GM19025 (cell line): ENCODE results near the gene CNTN4.

ENCODE experiments used
- ATAC-seq: cut with Tn5 transposase; IDR thresholded peaks from one replicate; pipeline ENCODE4 v1.9.1; 2021; ENCODE audit warnings: mild to moderate bottlenecking, low read depth, moderate library complexity; ENCODE audit not compliant: unreplicated experiment

Gene CNTN4

DNA sequence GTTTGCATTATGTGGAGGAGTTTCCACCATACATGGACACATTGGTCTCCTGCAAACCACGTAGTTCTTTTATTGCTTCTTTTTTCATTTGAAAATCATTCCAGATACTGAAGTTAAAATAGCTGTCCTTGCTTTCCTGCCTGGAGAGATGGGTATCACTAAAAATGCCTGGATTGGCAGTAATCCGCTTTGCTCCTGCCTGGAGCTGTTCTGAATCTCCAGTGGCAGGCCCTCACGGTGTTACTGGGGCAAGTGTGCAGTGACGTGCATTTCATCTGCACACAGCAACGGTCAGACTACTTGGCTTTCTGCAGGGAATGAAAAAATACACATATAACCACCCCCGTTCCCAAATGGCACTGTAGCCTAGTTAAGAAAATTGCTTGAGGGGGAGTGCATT, 738.6 kb downstream of the CNTN4 start:
- ATAC-seq: no peak

DNA sequence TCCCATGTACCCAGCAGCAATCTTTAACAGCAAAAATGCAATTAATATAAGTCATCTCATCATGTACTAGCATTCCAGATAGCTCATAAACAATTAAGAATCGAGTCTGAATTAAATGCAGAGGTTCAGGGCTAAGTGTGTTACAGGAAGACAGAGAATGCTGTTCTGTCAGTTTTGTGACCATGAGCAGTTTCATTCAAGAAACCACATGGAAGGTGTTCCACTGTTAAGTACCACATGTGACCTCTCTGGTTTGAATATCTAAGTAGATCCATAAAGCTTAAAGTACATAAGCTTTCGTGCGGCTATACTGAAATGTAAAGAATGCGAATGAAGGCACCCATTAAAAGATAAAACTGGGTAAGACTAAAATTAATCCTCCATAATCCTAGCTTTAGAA, 739.2 kb downstream of the CNTN4 start:
- no peak for ATAC-seq

DNA sequence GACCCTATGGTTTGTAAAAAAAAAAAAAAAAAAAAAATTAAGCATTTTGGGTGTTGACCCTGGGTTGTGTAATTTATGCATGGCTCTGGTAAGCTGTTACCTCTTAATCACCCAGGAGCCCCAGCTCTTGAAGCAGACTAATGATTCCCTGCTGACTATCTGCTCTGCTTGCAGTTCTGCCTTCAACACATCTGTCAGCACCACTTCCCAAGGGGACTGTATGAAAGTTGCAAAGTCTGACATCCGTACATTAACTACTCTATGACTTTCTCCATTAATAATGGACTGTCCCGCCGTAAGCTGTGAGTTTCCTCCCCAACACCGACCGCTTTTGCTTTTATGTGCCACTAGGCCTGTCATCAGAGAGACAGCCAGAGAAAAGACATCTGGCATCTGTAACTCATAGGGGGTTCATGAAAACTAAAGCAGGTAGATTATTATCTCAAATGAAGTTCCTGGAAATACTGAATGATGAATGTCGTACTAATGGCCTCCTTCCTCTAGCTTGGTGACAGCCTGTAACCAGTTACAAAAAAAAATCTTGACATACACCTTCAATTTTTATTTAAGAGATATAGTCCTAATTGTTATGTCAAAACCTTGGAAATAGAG, 740.0 kb downstream of the CNTN4 start:
- no peak for ATAC-seq

DNA sequence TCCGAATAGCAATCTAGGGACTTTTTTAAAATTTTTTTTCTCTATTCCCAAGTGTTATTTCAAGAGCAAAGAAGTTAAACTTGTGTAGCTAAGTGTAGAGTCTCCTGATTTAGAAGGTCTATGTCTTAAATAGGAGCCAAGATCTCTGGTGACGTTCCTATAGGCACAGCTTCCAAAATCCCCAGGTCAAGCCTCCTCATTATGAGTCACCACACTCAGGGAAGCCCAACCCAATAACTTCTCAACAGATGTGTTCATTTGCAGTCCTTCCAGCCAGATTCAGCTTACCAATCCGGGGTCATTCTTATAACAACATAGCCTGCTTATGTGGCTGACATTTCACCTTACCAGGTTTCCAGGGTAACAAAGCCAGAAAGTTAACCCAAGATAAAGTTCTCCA, 741.2 kb downstream of the CNTN4 start:
- ATAC-seq: no peak

DNA sequence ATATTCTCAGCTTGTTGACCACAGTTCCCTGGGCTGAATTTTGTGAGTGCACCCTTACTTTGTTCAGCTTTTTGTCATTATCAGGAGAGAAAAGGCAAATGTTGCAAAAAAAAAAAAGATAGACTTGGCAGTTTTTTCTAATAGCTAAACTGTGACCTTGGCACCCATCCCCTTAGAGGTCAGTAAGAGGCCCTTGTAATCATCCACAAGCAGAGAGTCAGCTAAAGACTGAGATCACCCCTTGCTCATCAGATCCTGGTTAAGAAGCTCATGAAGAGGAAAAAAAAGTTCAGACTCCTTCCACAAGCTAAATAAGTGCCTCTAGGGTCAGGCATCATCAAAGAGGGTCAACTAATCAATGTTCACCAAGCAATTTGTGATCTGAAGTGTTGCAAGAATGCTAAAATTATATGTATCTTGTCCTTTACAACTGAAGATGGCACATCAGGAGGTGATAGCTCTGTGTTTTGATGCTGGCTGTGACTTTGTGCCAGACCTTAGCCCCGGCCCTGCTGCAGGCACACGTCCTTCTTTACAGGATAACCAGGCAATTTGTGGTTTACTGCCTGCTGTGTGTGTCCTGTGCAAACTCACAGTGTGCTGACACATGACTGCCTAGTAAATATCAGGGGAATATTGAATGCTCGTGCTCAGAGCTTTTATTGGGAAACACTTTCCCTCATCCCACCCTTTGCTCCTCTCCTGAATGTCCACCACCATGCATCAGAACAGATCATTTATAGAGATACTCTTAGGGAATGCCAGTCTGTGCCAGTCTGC, 748.6 kb downstream of the CNTN4 start:
- no peak for ATAC-seq

DNA sequence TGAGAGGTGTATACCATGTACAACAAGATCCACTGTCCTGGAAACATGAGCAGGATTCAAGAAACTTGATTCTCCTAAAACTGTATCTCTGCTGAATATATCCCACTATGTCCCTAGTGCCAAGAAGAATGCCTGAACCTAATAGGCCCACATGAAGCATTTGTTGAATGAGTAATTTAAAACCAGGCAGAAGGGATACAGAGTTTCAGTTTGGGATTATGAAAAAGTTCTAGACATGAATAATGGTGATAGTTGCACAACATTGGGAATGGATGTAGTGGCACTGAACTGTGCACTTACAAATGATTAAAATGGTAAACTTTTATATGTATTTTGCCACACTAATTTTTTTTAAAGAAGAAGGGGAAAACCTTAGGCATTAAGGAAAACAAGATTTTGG, 750.4 kb downstream of the CNTN4 start:
- no peak for ATAC-seq

DNA sequence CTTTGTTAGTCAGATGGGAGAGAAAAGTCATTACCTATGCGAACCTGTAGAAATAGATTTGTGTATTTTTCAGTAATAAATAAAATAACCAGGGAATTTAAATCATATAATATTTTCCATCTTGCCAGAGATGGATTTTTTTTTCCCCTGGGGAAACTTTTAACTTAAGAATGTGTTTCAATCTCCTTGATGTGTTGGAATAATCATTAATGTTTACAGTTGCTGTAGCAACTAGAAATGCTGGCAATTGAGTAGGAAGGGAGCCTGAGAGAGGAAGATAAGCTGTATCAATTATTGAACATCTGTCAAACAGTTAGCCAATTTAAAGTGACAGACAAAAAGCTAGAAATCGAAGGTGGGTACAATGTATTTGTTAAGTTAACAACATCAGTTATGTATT, 752.0 kb downstream of the CNTN4 start:
- ATAC-seq: no peak

DNA sequence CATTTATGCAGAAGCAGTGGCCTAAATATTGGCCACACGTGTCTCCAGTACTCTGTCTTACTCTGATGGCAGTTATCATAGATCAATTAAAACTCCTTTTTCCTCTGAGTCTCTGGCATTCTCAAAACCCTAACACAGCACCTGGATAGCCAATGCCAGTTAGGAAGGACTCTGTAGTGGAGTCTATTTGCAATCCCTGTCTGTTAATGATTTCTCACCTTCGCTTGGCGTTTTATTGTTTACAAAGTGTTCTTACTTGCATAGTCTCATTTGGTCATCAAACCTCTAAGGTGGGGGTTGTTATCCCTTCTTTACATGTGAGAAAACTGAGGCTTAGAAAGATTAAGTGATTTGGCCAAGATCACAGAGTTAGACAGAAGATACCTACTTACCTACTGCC, 752.7 kb downstream of the CNTN4 start:
- no peak for ATAC-seq

DNA sequence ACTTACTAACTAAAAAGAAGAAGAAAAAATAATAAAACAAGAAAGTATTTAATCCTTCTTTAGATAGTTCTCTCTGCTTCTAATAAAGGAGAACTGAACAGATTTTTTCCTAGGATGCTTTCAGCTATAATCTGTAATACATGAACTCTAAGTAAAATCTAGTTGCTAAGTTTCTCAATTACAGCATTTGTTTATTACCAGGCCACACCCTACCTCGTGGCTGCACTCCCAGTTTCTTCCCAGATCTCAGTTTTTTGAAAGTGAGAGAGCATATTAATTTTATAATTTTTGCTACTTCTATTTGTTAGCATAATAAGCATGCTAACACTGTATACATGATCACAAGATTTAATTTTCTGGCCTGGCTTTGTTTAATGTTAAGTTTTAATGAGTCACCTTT, 753.2 kb downstream of the CNTN4 start:
- ATAC-seq: no peak

DNA sequence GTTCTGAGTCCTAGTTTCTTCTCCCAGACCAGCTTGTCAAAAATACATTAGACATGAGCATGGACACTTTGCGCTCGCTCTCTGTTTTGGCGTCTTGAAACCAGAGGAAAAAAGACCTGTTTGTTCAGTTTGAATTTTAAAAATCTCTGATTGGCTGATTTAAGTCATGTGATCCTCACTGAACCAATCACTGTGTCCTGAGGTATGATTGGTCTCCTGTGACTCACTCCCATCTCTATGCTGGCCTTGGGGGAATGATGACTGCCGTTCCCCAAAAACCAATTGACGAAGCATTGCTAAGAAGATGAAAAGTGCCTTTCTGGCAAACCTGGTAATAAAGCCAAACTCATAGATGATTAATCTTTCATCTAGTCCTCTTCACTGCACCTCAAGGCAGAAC, 755.0 kb downstream of the CNTN4 start:
- ATAC-seq: no peak

DNA sequence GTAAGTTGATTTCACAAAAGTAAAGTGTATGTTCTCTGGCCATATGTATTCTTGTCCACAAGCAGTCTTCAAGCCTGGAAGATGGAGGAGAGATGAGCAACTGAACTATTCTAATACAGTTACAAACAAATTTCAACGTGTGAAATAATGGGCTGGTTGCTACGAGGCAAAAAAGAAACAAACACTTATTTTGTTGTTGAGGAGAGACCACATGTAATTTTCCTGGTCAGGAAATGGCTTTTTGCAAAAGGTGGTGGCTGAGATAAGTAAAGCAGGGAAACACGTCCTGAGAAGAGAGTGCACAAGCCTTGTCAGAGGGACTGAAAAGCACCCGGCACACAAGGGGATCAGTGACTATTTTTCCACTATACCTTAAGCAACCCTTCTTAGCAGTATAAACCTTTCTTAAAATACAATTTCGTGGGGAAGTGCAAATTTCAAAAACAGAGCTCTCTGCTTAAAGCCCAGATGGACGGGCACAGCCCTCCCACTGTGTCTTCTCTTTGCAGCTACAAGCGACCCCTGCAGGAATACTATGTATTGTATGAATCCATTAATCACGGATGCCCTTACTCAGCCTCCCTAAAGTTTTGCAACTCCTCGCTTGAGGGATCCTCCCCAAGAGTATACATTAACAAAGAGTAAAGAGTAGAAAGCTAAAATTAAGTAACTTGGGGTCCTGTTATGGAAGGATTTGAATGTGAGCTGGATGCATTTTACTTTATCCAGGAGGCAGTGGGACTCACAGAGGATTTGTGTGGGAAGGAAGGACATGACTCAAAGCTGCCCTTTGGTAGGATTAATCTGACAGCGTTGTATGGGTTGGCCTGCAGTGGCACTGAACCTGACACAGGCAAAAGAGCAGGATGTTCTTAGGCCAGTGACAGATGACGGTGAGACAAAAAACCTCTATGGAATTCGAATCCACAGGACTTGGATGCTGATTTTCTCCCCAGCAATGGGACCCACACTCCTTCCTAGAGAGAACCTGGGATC, 757.8 kb downstream of the CNTN4 start:
- ATAC-seq: no peak

DNA sequence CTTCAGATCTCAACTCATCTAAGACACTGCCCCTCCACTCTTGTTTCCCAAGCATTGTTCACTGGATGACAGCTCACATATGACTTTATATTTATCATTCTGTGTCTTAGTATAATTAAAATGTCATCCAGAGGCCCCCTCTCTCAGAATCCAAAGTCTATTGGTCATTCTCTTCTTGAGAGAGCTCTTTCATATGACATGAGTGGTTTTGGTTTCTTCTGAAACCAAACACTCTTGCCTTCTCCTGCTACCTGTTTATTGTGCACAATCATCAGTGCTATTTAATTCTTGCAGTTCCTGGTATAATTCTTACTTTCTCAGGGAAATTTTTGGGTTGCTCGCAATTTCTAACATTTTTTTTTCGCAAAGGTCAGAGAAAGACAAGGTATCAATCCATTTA, 762.0 kb downstream of the CNTN4 start:
- ATAC-seq: no peak

DNA sequence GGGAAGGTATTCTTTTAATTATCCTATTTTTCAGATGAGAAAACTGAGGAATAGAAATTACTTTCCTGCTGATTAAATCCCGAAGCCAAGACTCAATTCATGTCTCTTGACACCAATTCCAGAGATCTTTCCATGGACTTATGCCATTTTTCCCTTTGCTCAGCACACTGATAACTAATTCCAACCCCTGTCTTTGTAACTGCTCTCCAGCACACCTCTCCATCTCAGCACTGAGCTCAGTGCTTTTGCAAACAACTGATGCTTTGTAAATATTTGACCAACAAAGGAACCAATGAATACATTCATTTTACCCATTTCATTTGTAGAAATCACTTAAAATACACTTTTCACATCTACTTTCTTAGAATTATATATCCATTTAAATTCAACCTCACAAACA, 762.5 kb downstream of the CNTN4 start:
- ATAC-seq: no peak

DNA sequence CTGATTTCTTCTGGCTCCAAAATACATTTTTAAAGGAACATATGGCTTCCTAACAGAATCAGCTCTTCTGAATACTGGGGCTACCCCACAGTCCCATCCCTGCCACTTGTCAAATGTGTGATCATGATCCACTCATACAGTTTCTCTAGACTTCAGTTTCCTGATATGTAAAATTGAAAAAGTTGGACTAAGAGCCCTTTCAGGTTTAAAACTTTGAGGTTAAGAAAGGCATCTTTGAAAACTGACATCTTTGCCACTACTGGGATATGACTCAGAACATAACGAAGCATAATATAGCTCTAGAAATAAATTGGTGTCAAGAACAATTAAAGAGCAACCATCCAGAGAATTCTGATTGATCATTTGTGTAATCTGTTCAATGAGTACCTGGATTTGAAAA, 763.3 kb downstream of the CNTN4 start:
- no peak for ATAC-seq

DNA sequence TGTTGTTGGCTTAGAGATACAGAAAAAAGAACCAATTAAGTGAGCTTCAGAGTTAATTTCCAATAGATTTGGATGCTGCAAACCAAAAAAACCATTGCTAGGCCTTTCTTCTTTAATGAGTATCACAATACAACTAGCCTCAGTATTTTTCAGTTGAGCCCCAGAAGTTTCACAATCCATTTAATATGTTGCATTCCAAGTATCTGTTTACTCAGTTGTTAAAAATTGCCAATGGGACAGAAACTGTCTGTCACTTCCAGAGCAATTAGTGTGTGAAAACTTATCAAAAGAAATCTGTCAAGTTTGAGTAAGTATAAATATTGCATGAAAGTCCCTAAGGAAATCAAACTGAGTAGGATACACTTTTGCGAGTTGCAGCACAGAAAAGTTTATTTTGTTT, 763.7 kb downstream of the CNTN4 start:
- ATAC-seq: no peak

DNA sequence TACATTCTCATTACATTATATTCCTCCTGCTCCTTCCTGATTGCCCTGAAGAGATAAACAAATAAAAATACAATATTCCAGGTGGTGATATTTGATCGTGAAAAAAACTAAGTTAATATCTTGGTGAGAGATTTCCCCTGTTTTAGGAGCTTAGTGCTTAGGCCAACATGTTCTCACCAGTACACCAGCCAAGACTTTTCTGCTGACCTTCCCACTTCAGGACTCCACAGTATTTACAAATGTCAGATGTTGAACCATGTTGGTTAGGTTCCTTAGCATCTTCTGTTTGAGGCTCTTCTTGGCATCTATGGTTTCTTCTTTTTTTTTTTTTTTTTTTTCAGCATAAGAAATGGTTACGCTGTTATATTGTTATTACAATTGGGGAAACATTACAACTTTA, 764.5 kb downstream of the CNTN4 start:
- ATAC-seq: no peak

DNA sequence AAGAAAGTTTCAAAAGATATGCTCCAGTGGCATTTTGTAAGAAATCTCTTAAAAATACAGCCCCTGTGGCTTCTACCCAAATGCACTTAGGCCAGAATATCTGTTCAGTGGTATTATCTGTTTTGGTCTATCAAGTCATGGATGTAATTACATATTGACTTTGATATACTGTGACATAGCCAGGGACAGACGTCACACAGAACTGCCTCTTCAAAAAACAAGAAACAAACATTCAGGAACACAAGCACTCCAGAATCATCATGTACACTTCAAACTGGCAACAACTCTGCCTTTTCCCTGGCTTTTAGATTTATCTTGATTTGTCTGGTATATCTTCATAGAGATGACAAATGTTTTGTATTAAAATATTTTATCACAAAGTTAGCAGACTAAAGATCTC, 771.2 kb downstream of the CNTN4 start:
- ATAC-seq: no peak

DNA sequence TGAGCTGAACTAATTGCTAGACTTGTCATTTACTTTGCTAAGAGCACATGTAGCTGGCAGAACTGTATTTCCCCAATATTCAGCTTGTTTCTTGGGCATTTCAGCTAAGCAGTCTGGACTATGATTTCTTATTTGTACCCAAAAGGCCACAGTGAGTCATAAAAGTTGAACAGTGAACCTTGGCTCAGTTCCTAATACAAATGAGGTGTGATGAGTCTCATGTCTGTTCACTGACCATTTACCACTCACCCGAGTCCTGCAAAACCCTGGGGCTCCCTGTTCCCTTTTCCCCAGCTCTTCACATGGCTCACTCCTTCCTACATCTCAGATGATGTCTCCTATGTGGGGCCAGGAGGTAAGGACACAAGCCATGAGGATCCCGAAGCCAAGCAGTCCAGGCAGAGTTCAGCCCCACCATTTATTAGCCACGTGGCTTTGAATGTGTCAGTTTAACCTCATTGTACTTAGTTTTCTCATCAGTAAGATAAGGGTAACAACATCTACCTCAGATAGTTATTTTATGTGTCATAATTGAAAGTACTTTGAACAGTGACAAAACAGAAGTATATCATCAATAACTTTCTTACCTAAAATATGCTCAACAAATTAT, 772.2 kb downstream of the CNTN4 start:
- no peak for ATAC-seq

DNA sequence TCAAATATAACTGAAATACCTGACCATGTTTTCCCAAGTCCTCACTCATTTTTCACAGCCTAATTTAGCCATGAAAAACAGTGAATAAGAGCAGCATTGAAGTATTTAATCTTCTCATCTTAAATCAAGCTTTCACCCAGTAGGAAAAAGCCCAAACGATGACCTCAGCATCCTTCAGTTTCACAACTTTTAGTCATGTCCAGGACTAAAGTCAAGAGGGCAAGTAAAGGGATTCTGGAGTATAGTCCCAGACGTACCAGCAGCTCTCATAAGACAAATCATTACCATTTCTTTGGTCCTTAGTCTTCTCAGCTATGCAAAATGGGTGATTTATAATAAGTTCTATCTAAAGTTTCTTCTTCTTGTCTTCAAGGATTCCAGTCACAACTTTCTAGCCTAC, 774.2 kb downstream of the CNTN4 start:
- ATAC-seq: no peak

DNA sequence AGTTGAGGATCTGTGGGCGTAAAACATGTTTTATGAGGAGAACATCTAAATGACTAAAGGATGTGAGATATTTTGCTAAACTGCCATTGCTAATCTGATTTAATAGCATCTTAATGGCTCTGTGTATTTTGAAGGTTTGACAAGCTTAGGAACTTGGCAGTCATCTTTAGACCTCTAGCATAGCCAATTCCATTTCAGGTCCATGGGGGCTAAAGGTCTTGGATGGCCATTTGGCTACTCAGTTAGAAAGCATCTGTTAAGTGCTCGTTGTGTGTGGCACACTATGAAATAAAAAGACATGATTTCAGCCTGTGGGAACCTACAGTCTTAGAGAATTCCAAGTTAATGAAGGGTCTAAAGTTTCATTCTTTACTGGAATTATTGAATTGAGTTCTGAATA, 775.3 kb downstream of the CNTN4 start:
- ATAC-seq: no peak

DNA sequence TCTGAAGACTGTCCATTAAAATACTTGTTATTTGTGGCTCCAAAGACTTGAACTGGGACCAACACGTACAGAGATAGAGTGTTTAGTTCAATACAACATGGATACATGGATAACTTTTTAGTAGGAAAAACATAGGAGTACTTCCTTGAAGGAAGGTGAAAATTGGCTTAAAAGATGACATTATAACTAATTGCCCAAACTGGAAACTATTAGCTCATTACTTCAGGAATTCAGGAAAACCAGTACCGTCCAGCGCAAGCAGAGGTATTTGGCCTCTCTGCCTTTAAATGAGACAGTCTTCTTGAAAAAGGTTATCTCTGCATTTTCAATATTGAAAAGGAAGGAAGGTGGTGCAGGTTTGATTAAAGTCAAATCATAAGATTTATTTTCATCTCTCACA, 777.0 kb downstream of the CNTN4 start:
- ATAC-seq: no peak
